Endothelial cell of umbilical vein (primary cell): ENCODE data around the gene PSMA6. TPM values are rescaled to one million over a fixed set of nuclear protein-coding genes. Genes with fewer than 3 reads are reported as not detected.
A peak's percentile ranks its signal among the peaks of the same experiment; 100 is the strongest.

ENCODE experiments used
- BruUV-seq: library from RNA; stranded (reverse); fragments of 400-500 nt; replicated peaks from 2 replicates; lab custom pipeline; 2021; lab: Mats Ljungman, UMichigan
- CTCF ChIA-PET: fragments of 300-600, 350-600 bp; sonication (Branson Sonifier 250); formaldehyde crosslinking; loops from one replicate; lab custom pipeline; 2021; ENCODE audit warnings: antibody characterized with exemption, inconsistent platforms; lab: Charles Lee
- POLR2A ChIA-PET: fragments of 300-600, 350-600 bp; sonication (Branson Sonifier 250); formaldehyde crosslinking; loops from one replicate; lab custom pipeline; 2021; ENCODE audit warnings: antibody characterized with exemption, inconsistent platforms; lab: Charles Lee
- DNase-seq: peaks from one replicate; pipeline ENCODE4 v3.0.0-alpha.2; 2011; ENCODE audit warnings: low read depth, low spot score
- FAIRE-seq: peaks from 2 replicates; lab custom pipeline; 2011; peaks lifted over from hg19 to GRCh38; lab: Jason Lieb, UNC
- H2AFZ ChIP-seq: 2 replicates; pipeline ENCODE4 v1.6.0; 2012; ENCODE audit warnings: low read depth, low read length, control low read depth, inconsistent platforms
- H3K27ac ChIP-seq: 2 replicates; pipeline ENCODE4 v1.5.1; 2011; ENCODE audit warnings: low read depth, mild to moderate bottlenecking, control low read depth, low read length, moderate library complexity; ENCODE audit not compliant: insufficient read depth
- H3K27me3 ChIP-seq, 2 experiments: 2 replicates each; pipeline versions ENCODE4 v1.6.0 to v1.6.1; 2011; ENCODE audit warnings: low read length in 2 of 2, mixed read lengths in 1 of 2; ENCODE audit not compliant: control insufficient read depth in 2 of 2, insufficient read depth in 2 of 2
- H3K36me3 ChIP-seq, 2 experiments: 2 replicates in 1 of 2; 3 replicates in 1 of 2; pipeline ENCODE4 v1.5.1; 2011; ENCODE audit warnings: low read length in 2 of 2, mild to moderate bottlenecking in 1 of 2, moderate library complexity in 1 of 2; ENCODE audit not compliant: control insufficient read depth in 2 of 2, insufficient read depth in 2 of 2; ENCODE audit errors: extremely low read depth in 1 of 2
- H3K4me1 ChIP-seq: 3 replicates; pipeline ENCODE4 v1.5.1; 2011; ENCODE audit warnings: mild to moderate bottlenecking, low read length; ENCODE audit not compliant: control insufficient read depth, insufficient read depth; ENCODE audit errors: extremely low read depth
- H3K4me2 ChIP-seq: 2 replicates; pipeline ENCODE4 v1.6.1; 2011; ENCODE audit warnings: low read length, control low read depth, mixed read lengths; ENCODE audit not compliant: insufficient read depth
- H3K4me3 ChIP-seq, 3 experiments: fragments of 200-600 bp in 1 of 3; sonication (generic), shearing (Covaris generic) in 1 of 3; replicated peaks in 1 of 3; 2 replicates each; pipeline ENCODE4 v1.5.1; 2011 to 2016; ENCODE audit warnings: control low read depth in 3 of 3, low read length in 3 of 3, mild to moderate bottlenecking in 2 of 3, inconsistent platforms in 1 of 3, low read depth in 1 of 3, moderate library complexity in 1 of 3; ENCODE audit not compliant: insufficient read depth in 1 of 3
- H3K79me2 ChIP-seq: 2 replicates; pipeline ENCODE4 v1.6.0; 2012; ENCODE audit warnings: low read length, inconsistent platforms; ENCODE audit not compliant: control insufficient read depth, insufficient read depth
- H3K9ac ChIP-seq: replicated peaks from 2 replicates; pipeline ENCODE3; 2011; ENCODE audit warnings: low read length, control low read depth; ENCODE audit not compliant: insufficient read depth; ENCODE audit errors: extremely low read depth
- H3K9me1 ChIP-seq: replicated peaks from 3 replicates; pipeline ENCODE4 v1.6.0; 2011; ENCODE audit warnings: mild to moderate bottlenecking, low read length; ENCODE audit not compliant: control insufficient read depth, insufficient read depth; ENCODE audit errors: extremely low read depth
- H3K9me3 ChIP-seq: replicated peaks from 2 replicates; pipeline ENCODE4 v1.5.1; 2012; ENCODE audit warnings: low read length, inconsistent platforms; ENCODE audit not compliant: control insufficient read depth, insufficient read depth
- H4K20me1 ChIP-seq: replicated peaks from 2 replicates; pipeline ENCODE3; 2011; ENCODE audit warnings: mild to moderate bottlenecking, low read length; ENCODE audit not compliant: control insufficient read depth, insufficient read depth; ENCODE audit errors: extremely low read depth
- EZH2 ChIP-seq: IDR thresholded peaks from 2 replicates; pipeline ENCODE4 v1.6.1; 2012; ENCODE audit warnings: borderline replicate concordance, low read depth, mild to moderate bottlenecking, moderate library complexity, low read length, inconsistent platforms; ENCODE audit not compliant: severe bottlenecking
- FOS ChIP-seq: IDR thresholded peaks from 2 replicates; pipeline ENCODE4 v1.6.1; 2011; ENCODE audit warnings: mild to moderate bottlenecking, low read length, moderate library complexity, borderline replicate concordance; ENCODE audit not compliant: insufficient read depth
- GATA2 ChIP-seq: IDR thresholded peaks from 2 replicates; pipeline ENCODE4 v1.7.0; 2011; ENCODE audit warnings: low read depth, mild to moderate bottlenecking, moderate library complexity, mixed read lengths, low read length; ENCODE audit not compliant: insufficient read length, insufficient read depth
- JUN ChIP-seq: IDR thresholded peaks from 2 replicates; pipeline ENCODE4 v1.6.1; 2011; ENCODE audit warnings: borderline replicate concordance, low read depth; ENCODE audit not compliant: insufficient read length, insufficient read depth
- MYC ChIP-seq: IDR thresholded peaks from one replicate; pipeline ENCODE4 v1.6.1; 2011; ENCODE audit warnings: mild to moderate bottlenecking, low read depth, low read length
- POLR2A ChIP-seq: IDR thresholded peaks from 2 replicates; pipeline ENCODE4 v1.6.1; 2012; ENCODE audit warnings: low read depth, mild to moderate bottlenecking, control low read depth, low read length
- POLR2AphosphoS5 ChIP-seq: IDR thresholded peaks from 2 replicates; pipeline ENCODE4 v1.6.1; 2012; ENCODE audit warnings: low read depth, mild to moderate bottlenecking, control low read depth, low read length, moderate library complexity; ENCODE audit not compliant: insufficient read depth
- dilution Hi-C: fragments of 300-500 bp; cut with MboI; formaldehyde crosslinking; loops from one replicate; pipeline ENCODE4 v1.15.0; 2019; ENCODE audit warnings: low sequenced_read_pairs; ENCODE audit not compliant: extremely low pct_ligation_motif_present
- intact Hi-C: fragments of 100-400 bp; cut with micrococcal nuclease; formaldehyde crosslinking; loops from one replicate; pipeline ENCODE4 v1.10.0; 2022
- polyA plus RNA-seq, 4 experiments: library from polyadenylated mRNA; depleted of rRNA in 3 of 4; stranded (reverse) in 3 of 4; unstranded in 1 of 4; fragments of >200 nt; gene quantifications; 2 replicates each; pipeline versions ENCODE4 v1.2.1 to v1.2.3, GENCODE V29; 2011 to 2012; ENCODE audit warnings: missing spikeins in 1 of 4
- total RNA-seq: library from RNA; stranded (reverse); gene quantifications from 2 replicates; pipeline ENCODE4 v1.2.3, GENCODE V29; 2021
- TF ChIP-seq, protein P1 (sequence below), 2 donors: IDR thresholded peaks; 1 replicate in 1 of 2; 2 replicates in 1 of 2; pipeline ENCODE4 v1.5.1; 2011; ENCODE audit warnings: low read length in 2 of 2, mild to moderate bottlenecking in 2 of 2, moderate library complexity in 2 of 2, control low read depth in 1 of 2, inconsistent platforms in 1 of 2, low read depth in 1 of 2; ENCODE audit not compliant: insufficient read depth in 1 of 2; ENCODE audit errors: extremely low read depth in 1 of 2
- TF ChIP-seq, protein P2 (sequence below): IDR thresholded peaks from 2 replicates; pipeline ENCODE4 v1.6.1; 2011; ENCODE audit not compliant: insufficient read depth, insufficient read length

The PSMA6 gene
- total and polyA plus RNA-seq, 2 donors (not counting 3 experiments of a cell fraction or from before 2014, with no cell fraction given): 170 to 197 TPM

DNA sequence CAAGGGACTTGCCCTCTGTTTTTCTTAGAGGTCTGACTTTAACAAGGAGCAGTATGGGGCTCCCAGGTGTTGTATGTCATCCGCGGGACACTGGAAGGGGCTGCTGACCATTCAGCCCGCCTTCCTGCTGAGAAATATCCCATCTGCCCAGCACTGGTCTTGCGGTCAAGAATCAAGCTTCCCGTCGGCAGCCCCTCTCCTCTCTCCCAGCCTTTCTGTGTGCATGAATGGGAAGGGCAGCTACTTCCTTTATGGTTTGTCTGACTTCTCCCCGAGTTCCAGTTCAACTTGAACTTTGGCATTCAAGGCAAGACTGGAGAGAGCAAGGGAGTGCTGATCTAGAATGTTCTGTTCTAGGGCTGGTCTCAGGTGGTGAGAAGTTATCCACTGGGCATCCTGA, 51.5 kb downstream of the PSMA6 start:
- intact Hi-C loops: loop anchor here (5.0 kb wide), 1 partner anchor 51 kb away; the partner anchor contains the start of gene PSMA6
- dilution Hi-C loops: no loop called here

DNA sequence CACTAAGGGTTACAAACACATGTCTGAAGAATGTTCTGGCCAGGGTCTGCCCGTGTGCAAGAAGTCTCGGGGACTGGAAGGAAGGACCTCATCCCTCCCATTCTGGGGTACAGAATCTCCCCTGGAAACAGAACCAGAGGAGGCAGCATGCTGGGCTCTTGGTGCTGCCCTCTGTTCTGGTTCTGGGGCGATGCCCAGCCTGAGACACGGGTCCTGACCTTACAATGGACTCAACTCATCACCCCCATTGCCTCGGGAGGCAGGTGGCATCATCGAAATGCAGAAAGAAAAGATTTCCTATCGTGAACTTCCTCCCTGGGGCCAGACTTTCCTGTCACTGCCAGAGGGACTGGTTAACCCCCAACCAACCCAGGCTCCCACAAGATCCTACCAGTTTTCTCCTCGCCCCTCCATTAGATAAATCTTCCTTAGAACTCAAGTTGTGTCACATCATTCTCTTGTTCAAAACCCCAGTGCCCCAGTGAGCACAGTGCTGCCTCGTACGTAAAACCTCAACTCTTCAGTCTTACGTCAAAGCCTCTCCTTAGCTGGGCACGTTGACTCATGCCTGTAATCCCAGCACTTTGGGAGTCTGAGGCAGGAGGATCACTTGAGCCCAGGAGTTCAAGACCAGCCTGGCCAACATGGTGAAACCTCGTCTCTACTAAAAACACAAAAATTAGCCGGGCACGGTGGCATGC, 52.1 kb downstream of the PSMA6 start:
- no peaks in the 10 kb centered on the region for H3K79me2 ChIP-seq
- FAIRE-seq: no peak
- no peak for DNase-seq
- no peak overlapping the region for H3K9ac ChIP-seq
- TF ChIP-seq POLR2A (no peak), EZH2 (no peak), JUN (no peak), GATA2 (no peak), FOS (no peak), POLR2AphosphoS5 (no peak), MYC (no peak)
- TF ChIP-seq, protein P1, sequence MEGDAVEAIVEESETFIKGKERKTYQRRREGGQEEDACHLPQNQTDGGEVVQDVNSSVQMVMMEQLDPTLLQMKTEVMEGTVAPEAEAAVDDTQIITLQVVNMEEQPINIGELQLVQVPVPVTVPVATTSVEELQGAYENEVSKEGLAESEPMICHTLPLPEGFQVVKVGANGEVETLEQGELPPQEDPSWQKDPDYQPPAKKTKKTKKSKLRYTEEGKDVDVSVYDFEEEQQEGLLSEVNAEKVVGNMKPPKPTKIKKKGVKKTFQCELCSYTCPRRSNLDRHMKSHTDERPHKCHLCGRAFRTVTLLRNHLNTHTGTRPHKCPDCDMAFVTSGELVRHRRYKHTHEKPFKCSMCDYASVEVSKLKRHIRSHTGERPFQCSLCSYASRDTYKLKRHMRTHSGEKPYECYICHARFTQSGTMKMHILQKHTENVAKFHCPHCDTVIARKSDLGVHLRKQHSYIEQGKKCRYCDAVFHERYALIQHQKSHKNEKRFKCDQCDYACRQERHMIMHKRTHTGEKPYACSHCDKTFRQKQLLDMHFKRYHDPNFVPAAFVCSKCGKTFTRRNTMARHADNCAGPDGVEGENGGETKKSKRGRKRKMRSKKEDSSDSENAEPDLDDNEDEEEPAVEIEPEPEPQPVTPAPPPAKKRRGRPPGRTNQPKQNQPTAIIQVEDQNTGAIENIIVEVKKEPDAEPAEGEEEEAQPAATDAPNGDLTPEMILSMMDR (IDR thresholded peaks at IDR 0.05; ENCODE audit: extremely low read depth in 1 of 2, insufficient read depth in 1 of 2, low read depth in 1 of 2, low read length in 2 of 2): no peak
- TF ChIP-seq, protein P2, sequence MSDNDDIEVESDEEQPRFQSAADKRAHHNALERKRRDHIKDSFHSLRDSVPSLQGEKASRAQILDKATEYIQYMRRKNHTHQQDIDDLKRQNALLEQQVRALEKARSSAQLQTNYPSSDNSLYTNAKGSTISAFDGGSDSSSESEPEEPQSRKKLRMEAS: no peak
- H3K4me3 ChIP-seq: no peak overlapping the region
- intact Hi-C loops: loop anchor here (5.0 kb wide), 1 partner anchor 52 kb away; the partner anchor contains the start of gene PSMA6
- no peaks in the 10 kb centered on the region for H3K36me3 ChIP-seq
- no TSS peak for BruUV-seq
- no peaks in the 10 kb centered on the region for H4K20me1 ChIP-seq
- dilution Hi-C loops: no loop called here
- H3K9me3 ChIP-seq: no peaks in the 10 kb centered on the region
- H3K27me3 ChIP-seq: no peaks in the 10 kb centered on the region
- H3K27ac ChIP-seq: no peak overlapping the region
- peaks cover 10% of the 10 kb centered on the region for H3K4me1 ChIP-seq
- ChIA-PET CTCF (interaction anchor here (1.4 kb wide), 1 partner anchor 129 kb away, joined by 3 read pairs; no protein-coding TSS in a partner anchor), POLR2A (no interaction called here)
- H3K4me2 ChIP-seq: no peak overlapping the region
- peak overlapping the region; percentile 22 for H2AFZ ChIP-seq
- no peaks in the 10 kb centered on the region for H3K9me1 ChIP-seq

More for the DNA sequence above, 51.5 kb downstream of the PSMA6 start:
- no peak for DNase-seq
- Histone ChIP-seq H3K27me3 (no peaks in the 10 kb centered on the region), H4K20me1 (no peaks in the 10 kb centered on the region), H3K9me1 (no peaks in the 10 kb centered on the region), H2AFZ (peak overlapping the region; percentile 22), H3K79me2 (no peaks in the 10 kb centered on the region), H3K9ac (no peak overlapping the region), H3K36me3 (no peaks in the 10 kb centered on the region), H3K27ac (no peak overlapping the region), H3K9me3 (no peaks in the 10 kb centered on the region), H3K4me3 (no peak overlapping the region), H3K4me1 (peaks cover 10% of the 10 kb centered on the region), H3K4me2 (no peak overlapping the region)
- BruUV-seq: no TSS peak
- POLR2A ChIA-PET: no interaction called here
- CTCF ChIA-PET: interaction anchor here (1.4 kb wide), 1 partner anchor 129 kb away, joined by 3 read pairs; no protein-coding TSS in a partner anchor
- no peak for FAIRE-seq
- TF ChIP-seq MYC: no peak
